ENCODE results near the gene JMJD7. TPM values are rescaled to one million over a fixed set of nuclear protein-coding genes. Genes with fewer than 3 reads are reported as not detected.

JMJD7 gene
- 2.2 to 4.2 TPM (median 3.5 TPM) in 5 replicates for total RNA-seq (2022; extraction: Qiagen RNA extraction; ENCODE audit: low read depth)

GRCh38 chr15:41827880-41828806 is at the start of gene JMJD7:
Gene JMJD7 (plus strand): TSS chr15:41828092. CDS start chr15:41828125, 33 bp downstream.

DNA sequence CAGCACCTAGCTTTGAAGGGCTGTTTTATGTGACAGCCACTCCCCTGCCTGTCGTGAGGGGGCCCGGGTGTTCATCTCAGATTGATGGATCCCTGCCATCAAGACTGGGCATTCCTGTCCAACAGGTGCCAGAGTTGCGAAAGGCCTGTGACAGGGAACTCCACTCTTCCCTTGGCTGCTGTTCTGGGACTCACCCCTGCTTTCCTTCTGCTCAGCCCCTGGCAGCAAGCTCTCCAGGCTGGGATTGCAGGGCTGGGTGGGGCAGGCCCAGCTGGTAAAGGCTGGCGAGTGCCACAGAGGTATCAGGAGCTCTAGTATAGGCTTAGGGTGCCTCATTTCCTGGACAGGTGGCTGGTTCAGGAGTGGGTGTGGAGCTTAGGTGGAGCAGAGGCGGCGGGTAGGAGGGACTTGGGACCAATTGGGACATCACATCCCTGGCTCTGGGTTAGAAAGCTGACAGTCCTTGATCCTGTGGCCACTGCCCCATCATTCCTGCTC is 10.6 kb downstream of the JMJD7 start, which contains the start of gene PLA2G4B:
PLA2G4B (plus strand) TSS at position 448 of the 498 bp plus-strand sequence. CDS start 67 bp downstream, outside the sequence.

Other genes with a start within 250 kb of the JMJD7 start
- gene MGA, start 167.7 kb upstream of the JMJD7 start, total RNA-seq (2022; extraction: Qiagen RNA extraction; ENCODE audit: low read depth): 6.1 to 11.1 TPM (median 6.9 TPM) in 5 replicates
- 2.9 to 5.5 TPM (median 4.5 TPM) in 5 replicates for gene MAPKBP1, start 53.6 kb upstream of the JMJD7 start, total RNA-seq (2022; extraction: Qiagen RNA extraction; ENCODE audit: low read depth)
- gene PLA2G4B, start 10.8 kb downstream of the JMJD7 start, total RNA-seq (2022; extraction: Qiagen RNA extraction; ENCODE audit: low read depth): 1.4 to 3.3 TPM (median 1.8 TPM) in 5 replicates
- gene SPTBN5, start 66.0 kb downstream of the JMJD7 start, total RNA-seq (2022; extraction: Qiagen RNA extraction; ENCODE audit: low read depth): 0.09 to 0.29 TPM (median 0.23 TPM) in 5 replicates
- gene EHD4, start 144.5 kb downstream of the JMJD7 start, total RNA-seq (2022; extraction: Qiagen RNA extraction; ENCODE audit: low read depth): 9.5 to 12.2 TPM (median 11.1 TPM) in 5 replicates
- gene PLA2G4E, start 192.9 kb downstream of the JMJD7 start, total RNA-seq (2022; extraction: Qiagen RNA extraction; ENCODE audit: low read depth): not detected in 5 replicates